ENCODE data around the gene IMPACT.
A peak's percentile ranks its signal among the peaks of the same experiment; 100 is the strongest.

IMPACT gene

GRCh38 chr18:24485681-24486080 is 59.2 kb downstream of the IMPACT start:
- DNase-seq: no peak

DNA sequence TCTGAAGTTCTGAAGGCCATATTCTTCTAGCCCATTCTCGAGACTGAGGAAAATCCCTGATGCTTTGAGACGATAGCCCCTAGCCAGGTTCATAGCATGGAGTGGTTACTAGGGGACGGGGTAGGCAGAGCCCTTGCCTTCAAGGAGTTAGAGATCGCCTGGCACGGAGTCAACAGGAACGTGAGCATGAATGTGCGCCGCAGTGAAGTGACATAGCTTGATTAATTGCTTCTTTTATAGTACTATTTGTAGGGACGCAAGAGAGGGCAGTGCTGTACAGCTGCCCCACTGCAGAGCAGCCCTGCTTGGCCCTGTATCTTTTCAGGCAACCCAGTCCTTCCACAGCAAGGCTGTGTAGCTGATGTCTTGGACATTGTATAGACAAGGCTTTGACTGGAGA is 60.2 kb downstream of the IMPACT start:
- no peak for DNase-seq

- DNase-seq: peak; percentile 59
Measured at GRCh38 chr18:24488824-24489493, 62.5 kb downstream of the IMPACT start.

DNA sequence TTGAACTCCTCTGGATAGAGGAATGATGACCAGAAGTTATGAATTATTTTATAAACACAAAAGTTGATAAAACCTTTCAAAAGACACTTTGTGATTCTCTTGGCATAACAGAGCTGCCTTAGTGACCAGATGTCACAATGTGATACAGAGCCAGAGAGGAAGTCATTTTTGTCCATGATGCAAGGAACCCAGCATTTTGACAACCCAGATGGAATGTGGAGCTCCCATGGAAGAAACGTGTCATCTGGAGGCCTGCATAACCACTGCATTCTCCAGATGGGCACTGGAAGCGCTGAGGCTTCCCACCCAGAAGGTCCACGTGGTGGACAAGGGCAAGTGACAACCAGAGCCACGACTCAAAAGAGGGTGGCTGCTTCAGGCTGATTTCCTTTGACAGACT is 64.1 kb downstream of the IMPACT start:
- DNase-seq: no peak

DNA sequence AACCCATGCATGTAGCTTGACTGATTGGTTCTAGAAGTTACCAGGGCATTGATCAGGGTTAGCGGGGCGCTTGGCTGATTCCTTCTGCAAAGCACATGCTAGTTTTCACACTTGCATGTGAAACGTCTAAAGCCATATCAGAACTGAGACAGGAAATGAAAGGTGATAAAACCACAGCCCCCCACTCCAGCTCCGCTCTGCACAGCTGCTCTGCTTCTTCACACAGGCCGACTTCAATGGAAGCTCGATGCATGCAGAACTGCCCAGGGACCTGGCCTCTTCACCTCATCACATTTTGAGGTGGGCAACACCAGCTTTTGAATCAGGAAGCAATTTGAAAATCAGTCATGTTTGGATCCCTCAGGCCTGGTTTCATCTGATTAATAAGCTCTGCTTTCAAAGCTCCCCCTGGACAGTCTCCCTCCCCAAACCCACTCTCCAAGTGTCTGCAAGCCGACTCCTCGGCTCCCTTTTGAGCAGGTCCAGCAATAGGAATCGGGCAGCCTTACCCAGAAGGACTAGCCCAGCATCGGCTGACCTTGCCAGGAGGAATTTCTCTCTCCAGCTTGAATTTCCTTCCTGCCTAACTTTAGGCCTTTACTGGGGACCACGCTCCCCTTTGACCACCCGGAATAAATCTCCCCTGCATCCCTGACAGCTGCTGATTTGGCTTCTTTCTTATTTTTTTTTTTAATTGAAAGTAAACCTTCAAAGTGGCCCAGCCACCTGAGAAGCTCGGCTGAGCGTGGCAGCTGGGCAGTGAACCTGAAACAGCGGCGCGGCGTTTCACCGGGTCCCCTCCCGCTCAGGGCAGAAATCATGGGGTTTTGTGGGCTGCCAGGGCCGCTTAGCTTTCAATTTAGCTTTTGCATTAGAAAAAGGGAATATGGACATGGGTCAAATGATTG is 65.7 kb downstream of the IMPACT start:
- peak; percentile 65 for DNase-seq

DNA sequence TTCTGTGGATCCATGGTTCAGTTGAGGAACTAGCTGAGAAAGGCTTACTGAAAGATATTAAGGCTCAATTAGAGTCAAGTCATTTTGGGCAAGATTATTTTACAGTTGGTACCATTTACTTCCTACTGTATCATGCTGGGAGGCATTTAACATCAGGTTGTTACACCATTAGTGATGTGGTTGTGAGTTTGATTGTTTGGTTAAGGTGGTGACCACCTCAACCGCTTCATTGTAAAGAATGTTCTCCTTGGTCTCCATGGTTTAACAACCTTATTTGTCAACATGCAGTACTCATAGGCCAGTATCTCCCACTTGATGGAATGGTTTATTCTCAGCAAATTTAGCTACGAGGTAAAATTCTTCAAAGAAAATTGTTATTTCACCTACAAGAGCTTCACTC is 68.1 kb downstream of the IMPACT start:
- no peak for DNase-seq

DNA sequence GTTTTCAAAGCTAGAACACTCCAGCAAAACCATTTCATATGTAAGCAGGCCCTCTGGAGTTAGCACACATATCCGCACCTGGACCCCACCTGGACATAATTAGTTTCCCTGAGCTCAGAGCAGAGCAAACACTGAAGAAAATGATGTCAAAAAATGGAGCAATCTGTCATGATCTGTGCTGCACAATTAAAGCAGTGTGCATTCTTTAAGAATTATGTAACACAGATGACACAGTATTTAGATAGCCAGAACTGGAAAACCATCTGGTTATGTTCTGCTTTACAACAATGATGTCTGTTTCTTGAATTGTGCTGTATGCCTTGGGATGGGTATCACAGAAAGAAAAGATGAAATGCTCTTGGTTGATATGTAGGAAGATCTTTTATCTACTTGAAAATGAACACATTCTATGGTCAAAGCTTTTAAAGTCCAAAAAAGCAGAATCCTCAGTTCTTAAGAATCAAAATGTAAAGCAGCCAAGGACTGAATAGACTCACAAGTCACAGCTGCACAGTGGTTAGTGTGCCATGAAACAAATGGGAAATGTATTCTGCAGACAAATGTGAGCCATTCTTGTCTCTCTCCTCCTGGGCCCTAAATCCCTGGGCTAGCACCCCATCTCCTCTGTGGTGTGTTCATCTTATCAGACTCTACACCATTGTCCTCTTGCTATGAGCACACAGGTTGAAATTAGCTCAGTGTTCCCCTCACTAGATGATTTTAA is 70.7 kb downstream of the IMPACT start:
- no peak for DNase-seq

- no peak for DNase-seq
Measured at GRCh38 chr18:24499814-24500213, 73.3 kb downstream of the IMPACT start.

GRCh38 chr18:24500217-24500616 is 73.7 kb downstream of the IMPACT start:
- DNase-seq: peak; percentile 34

- DNase-seq: no peak
Measured at GRCh38 chr18:24500766-24501165, 74.3 kb downstream of the IMPACT start.

GRCh38 chr18:24502667-24503523 is 76.4 kb downstream of the IMPACT start:
- DNase-seq: no peak

Data from activated CD4-positive, alpha-beta T cell treated with anti-CD3 and anti-CD28 coated beads, Interleukin-10, Interleukin-2, amounts not matched to agents 100 ng/mL and 50 ng/mL, durations not matched to agents 16 hours and 8 hours (primary cell).